NT2/D1 (cell line): Measurements from ENCODE around the gene MPC1.
"Not testable (repeated sequence)": the region's sequence is repeated elsewhere in the genome, so short reads cannot be mapped to it uniquely, and the experiment has no call there.

Experiments
- DNase-seq: peaks from one replicate; pipeline ENCODE4 v3.0.0-alpha.2; 2011; ENCODE audit warnings: low read depth, low spot score
- H3K27me3 ChIP-seq: 2 replicates; pipeline ENCODE4 v1.6.0; 2011; ENCODE audit warnings: mild to moderate bottlenecking; ENCODE audit not compliant: insufficient read length, insufficient read depth
- H3K36me3 ChIP-seq: 2 replicates; pipeline ENCODE4 v1.6.1; 2011; ENCODE audit warnings: mild to moderate bottlenecking, low read length, mixed read lengths; ENCODE audit not compliant: insufficient read depth, insufficient read length
- H3K4me1 ChIP-seq: 2 replicates; pipeline ENCODE4 v1.5.1; 2011; ENCODE audit not compliant: insufficient read depth, insufficient read length
- H3K4me3 ChIP-seq: 2 replicates; pipeline ENCODE4 v1.5.1; 2011; ENCODE audit warnings: low read depth; ENCODE audit not compliant: insufficient read length
- H3K9ac ChIP-seq: 2 replicates; pipeline ENCODE4 v1.6.0; 2011; ENCODE audit warnings: low read depth; ENCODE audit not compliant: insufficient read length
- H3K9me3 ChIP-seq: 2 replicates; pipeline ENCODE4 v1.5.1; 2011; ENCODE audit warnings: mild to moderate bottlenecking, low read length; ENCODE audit not compliant: insufficient read depth
- SUZ12 ChIP-seq: IDR thresholded peaks from 2 replicates; pipeline ENCODE4 v1.6.1; 2011; ENCODE audit not compliant: insufficient read length, insufficient read depth; ENCODE audit errors: extremely low read depth
- YY1 ChIP-seq: IDR thresholded peaks from 2 replicates; pipeline ENCODE4 v1.6.1; 2011; ENCODE audit not compliant: insufficient read length, insufficient read depth
- ZNF274 ChIP-seq: IDR thresholded peaks from 2 replicates; pipeline ENCODE4 v1.6.1; 2011; ENCODE audit warnings: mild to moderate bottlenecking, low read depth, low read length

MPC1 gene

DNA sequence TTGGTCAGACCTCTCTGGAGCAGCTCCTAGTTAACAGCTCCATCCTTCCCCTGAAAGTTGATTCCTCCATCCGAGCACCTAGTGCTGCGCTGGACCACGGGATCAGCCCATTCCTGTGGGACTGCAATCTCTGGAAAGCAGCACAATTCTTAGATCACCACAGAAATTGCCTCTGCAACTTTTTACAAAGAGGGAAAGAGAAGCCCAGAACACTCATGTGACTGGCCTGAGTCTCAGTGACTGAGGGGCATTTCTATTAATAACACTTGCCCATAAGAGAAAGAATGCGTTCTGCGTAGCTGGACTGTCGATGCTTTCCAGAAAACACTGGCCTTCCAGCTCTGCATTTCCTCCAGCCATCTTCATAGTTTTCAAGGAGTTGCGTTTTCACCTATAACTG is 18.3 kb downstream of the MPC1 start:
- no peak overlapping the region for H3K4me3 ChIP-seq
- peaks cover 8% of the 10 kb centered on the region for H3K36me3 ChIP-seq
- no peak for TF ChIP-seq YY1
- TF ChIP-seq ZNF274, result no peak
- no peak for TF ChIP-seq SUZ12
- peaks cover 4% of the 10 kb centered on the region for H3K4me1 ChIP-seq
- no peak overlapping the region for H3K9ac ChIP-seq
- no peak for DNase-seq
- no peaks in the 10 kb centered on the region for H3K9me3 ChIP-seq
- no peaks in the 10 kb centered on the region for H3K27me3 ChIP-seq

DNA sequence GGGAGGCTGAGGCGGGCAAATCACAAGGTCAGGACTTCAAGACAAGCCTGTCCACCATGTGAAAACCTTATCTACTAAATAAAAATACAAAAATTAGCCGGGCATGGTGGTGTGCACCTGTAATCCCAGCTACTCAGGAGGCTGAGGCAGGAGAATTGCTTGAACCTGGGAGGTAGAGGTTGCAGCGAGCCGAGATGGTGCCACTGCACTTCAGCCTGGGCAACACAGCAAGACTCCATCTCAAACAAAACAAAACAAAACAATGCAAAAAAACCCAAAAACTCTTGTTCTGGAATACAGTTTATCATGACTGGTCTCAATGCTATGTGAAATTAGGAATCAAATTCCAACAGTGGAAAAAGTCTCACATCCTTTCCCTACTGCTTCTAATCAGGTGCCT is 20.3 kb downstream of the MPC1 start:
- not testable (repeated sequence) for H3K4me3 ChIP-seq, H3K9ac ChIP-seq, DNase-seq, H3K4me1 ChIP-seq, H3K27me3 ChIP-seq, H3K36me3 ChIP-seq, H3K9me3 ChIP-seq

DNA sequence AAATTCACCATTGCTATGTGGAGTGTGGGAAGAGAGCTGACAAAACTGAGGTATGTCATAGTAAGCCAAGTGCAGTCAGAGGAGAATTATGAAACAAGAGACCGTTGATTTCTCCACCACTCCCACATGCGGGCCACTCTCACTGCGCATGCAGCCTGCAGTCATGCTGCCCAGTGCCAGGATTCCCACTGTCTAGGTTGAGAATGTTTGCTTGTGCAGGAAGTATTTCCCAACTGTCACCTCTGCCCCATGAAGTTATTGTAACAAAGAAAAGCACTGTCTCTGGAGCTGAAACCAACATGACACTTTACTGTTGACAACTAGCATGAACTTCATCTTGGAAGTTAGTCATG is 21.7 kb downstream of the MPC1 start:
- no peak for DNase-seq
- Histone ChIP-seq H3K9me3 (no peaks in the 10 kb centered on the region), H3K4me3 (no peak overlapping the region), H3K36me3 (peaks cover 8% of the 10 kb centered on the region), H3K27me3 (no peaks in the 10 kb centered on the region), H3K4me1 (peaks cover 4% of the 10 kb centered on the region), H3K9ac (no peak overlapping the region)
- TF ChIP-seq YY1 (no peak), ZNF274 (no peak), SUZ12 (no peak)

DNA sequence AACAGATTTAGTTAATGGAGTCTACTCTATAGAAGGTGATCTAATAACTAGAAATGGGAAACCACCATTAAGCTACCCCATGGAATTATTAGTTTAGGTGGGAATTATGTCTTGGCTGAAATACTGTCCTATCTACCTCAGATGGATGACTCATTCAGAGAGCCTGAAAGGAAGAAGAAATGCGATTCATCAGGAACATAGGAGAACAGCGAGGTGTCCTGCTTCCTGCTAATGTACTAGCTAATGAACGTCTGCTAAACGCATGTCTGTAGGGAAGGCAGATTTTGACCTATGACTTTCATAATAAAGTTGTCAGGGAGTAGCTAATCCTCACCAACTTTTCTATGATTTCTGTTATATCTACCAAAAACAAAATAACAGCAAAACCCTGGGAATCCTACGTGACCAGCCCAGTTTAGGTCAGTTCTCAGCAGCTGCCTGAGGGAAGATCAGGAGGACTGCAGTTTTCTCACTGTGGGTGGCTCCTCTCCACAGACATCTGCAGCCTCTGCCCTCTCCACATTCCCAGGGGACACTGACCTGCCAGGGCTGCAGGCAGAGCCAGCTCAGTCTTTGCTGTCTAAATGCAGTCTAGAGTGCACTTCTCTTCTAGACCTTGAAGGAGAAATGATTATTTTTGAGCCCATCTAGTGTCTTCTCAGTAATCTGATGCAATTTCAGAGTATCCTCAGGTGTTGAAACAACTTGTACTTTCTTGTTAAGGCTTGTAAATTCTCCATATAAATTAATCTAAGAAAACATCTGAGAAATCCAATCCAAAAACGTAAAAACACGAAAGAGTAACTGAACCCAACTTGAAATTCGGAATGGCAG is 22.3 kb downstream of the MPC1 start:
- TF ChIP-seq ZNF274, result no peak
- no peak for TF ChIP-seq SUZ12
- TF ChIP-seq YY1, result no peak
- Histone ChIP-seq H3K27me3 (no peaks in the 10 kb centered on the region), H3K9me3 (no peaks in the 10 kb centered on the region), H3K9ac (no peak overlapping the region), H3K4me3 (no peak overlapping the region), H3K36me3 (peaks cover 8% of the 10 kb centered on the region), H3K4me1 (peaks cover 4% of the 10 kb centered on the region)
- DNase-seq, result no peak

DNA sequence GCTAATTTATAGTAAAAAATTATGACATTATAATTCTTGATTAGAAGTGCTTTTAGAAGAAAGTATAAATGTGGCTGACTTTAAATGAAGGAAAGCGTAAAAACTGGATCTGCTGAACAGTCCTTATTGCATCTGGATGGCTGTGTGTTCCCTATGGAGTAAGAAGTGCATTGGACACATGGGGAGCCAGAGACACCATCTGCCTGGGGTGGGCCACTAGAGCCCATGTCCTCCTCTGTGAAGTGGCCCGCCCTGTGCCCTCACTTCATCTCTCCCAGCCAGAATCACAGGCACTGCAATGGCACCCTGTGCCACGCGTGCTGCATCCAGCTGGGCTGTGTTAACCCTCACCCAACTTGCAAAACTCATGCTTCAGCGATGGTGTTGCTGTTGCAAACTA is 27.2 kb downstream of the MPC1 start:
- TF ChIP-seq YY1, result no peak
- TF ChIP-seq ZNF274, result no peak
- TF ChIP-seq SUZ12, result no peak
- Histone ChIP-seq H3K4me3 (no peak overlapping the region), H3K4me1 (no peaks in the 10 kb centered on the region), H3K9ac (no peak overlapping the region), H3K27me3 (no peaks in the 10 kb centered on the region), H3K9me3 (no peaks in the 10 kb centered on the region), H3K36me3 (no peaks in the 10 kb centered on the region)
- DNase-seq, result no peak

DNA sequence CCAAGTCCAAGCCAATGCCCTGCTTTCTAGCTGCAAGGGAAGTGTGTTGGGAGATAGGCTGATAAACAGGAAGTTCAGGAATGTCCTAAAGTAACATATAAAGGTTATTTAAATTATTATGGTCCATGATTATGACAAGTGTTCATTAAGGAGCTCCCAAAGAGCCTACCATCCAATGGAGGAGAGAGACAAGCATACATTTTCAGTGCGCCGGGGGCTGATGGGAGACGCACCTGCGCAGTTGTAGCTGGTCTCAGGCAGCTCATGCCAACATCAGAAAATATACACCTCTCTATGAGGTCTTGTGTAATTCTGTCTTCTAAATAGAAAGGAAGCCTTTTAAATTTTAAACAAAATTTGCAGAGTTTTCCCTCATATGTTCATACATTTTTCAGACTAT is 27.8 kb downstream of the MPC1 start:
- Histone ChIP-seq H3K27me3 (no peaks in the 10 kb centered on the region), H3K9me3 (no peaks in the 10 kb centered on the region), H3K9ac (no peak overlapping the region), H3K4me3 (no peak overlapping the region), H3K36me3 (no peaks in the 10 kb centered on the region), H3K4me1 (no peaks in the 10 kb centered on the region)
- DNase-seq, result no peak
- no peak for TF ChIP-seq YY1

DNA sequence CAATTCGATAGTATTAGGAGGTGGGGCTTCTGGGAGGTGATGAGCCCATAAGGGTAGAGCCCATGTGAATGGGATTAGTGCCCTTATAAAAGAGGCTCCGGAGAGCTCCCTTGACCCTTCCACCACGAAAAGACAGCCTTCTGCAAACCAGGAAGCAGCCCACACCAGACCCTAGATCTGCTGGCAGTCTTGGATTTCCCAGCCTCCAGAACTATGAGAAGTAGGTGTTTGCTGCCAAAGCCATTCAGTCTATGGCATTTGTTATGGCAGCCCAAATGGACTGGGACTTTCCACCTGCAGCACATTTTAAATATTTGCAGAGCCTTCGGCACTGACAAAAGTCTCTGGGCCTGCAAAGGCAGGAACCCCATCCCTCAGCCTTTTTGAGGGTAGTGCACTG is 28.6 kb downstream of the MPC1 start:
- Histone ChIP-seq H3K4me3 (no peak overlapping the region), H3K27me3 (no peaks in the 10 kb centered on the region), H3K4me1 (no peaks in the 10 kb centered on the region), H3K9me3 (no peaks in the 10 kb centered on the region), H3K36me3 (no peaks in the 10 kb centered on the region), H3K9ac (no peak overlapping the region)
- no peak for DNase-seq
- TF ChIP-seq YY1 (no peak), SUZ12 (no peak), ZNF274 (no peak)

DNA sequence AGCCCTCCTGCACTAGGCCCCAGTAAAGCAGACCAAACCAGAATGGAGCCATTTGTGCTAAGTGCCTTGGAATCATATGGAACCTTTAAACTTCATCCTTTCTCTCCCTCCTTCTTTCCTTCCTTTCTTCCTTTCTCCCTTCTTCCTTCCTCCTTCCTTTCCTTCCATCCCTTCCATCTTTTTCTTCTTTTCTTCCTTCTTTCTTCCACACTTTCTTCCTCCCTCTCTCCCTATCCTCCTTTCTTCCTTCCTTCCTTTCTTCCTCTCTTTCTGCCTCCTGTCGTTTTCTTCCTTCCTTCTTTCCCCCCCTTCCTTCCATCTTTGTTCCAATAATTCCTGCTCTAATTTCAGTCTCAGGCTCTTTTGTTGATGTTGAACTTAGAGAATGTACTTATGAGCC is 29.2 kb downstream of the MPC1 start:
- H3K36me3 ChIP-seq, result no peaks in the 10 kb centered on the region
- no peak for DNase-seq
- no peak for TF ChIP-seq YY1
- no peak for TF ChIP-seq SUZ12
- no peak for TF ChIP-seq ZNF274
- no peaks in the 10 kb centered on the region for H3K27me3 ChIP-seq
- H3K9me3 ChIP-seq, result no peaks in the 10 kb centered on the region
- no peak overlapping the region for H3K9ac ChIP-seq
- H3K4me1 ChIP-seq, result no peaks in the 10 kb centered on the region
- H3K4me3 ChIP-seq, result no peak overlapping the region
